Gastroesophageal sphincter (tissue), 4 donors: ENCODE measurements around the gene TOX2. TPM values are rescaled to one million over a fixed set of nuclear protein-coding genes. Genes with fewer than 3 reads are reported as not detected.
A peak's percentile ranks its signal among the peaks of the same experiment; 100 is the strongest.

Experiments
- ATAC-seq: fragments of 150-250 bp; one replicate; pipeline ENCODE4 v1.9.1; 2016; ENCODE audit warnings: mild to moderate bottlenecking, moderate library complexity
- H3K27ac ChIP-seq, 4 donors: fragments of 200-600 bp; sonication (generic) in 3 of 4; 1 replicate in 3 of 4; 2 replicates in 1 of 4; pipeline ENCODE4 v1.5.1; 2016 to 2019
- H3K27me3 ChIP-seq: fragments of 200-600 bp; sonication (generic); one replicate; pipeline ENCODE4 v1.5.1; 2019
- H3K36me3 ChIP-seq, 2 donors: fragments of 200-600 bp; sonication (generic); one replicate each; pipeline ENCODE4 v1.5.1; 2019; ENCODE audit warnings: control low read depth in 1 of 2
- H3K4me1 ChIP-seq, 3 donors: fragments of 200-600 bp; sonication (generic); 1 replicate in 2 of 3; 2 replicates in 1 of 3; pipeline ENCODE4 v1.5.1; 2016 to 2019; ENCODE audit warnings: control low read depth in 2 of 3
- H3K4me3 ChIP-seq, 2 donors: fragments of 200-600 bp; sonication (generic); one replicate each; pipeline ENCODE4 v1.5.1; 2019; ENCODE audit warnings: mild to moderate bottlenecking in 1 of 2, moderate library complexity in 1 of 2
- H3K9me3 ChIP-seq, 3 donors: fragments of 200-600 bp; sonication (generic); one replicate each; pipeline ENCODE4 v1.5.1; 2017 to 2019; ENCODE audit warnings: control low read depth in 2 of 3
- CTCF ChIP-seq, 4 experiments: fragments of 200-600 bp in 2 of 4; fragments of 450-650 bp in 2 of 4; sonication (generic) in 1 of 4; IDR thresholded peaks; one replicate each; pipeline ENCODE4 v1.5.1; 2017 to 2019; ENCODE audit warnings: antibody characterized with exemption in 4 of 4, mild to moderate bottlenecking in 2 of 4, moderate library complexity in 2 of 4
- EP300 ChIP-seq: sonication (generic); formaldehyde crosslinking; IDR thresholded peaks from one replicate; pipeline ENCODE4 v1.6.1; 2017; ENCODE audit warnings: antibody characterized with exemption, mild to moderate bottlenecking
- POLR2A ChIP-seq, 2 donors: fragments of 450-650 bp; IDR thresholded peaks; one replicate each; pipeline ENCODE4 v1.6.1; 2017; ENCODE audit warnings: antibody characterized with exemption in 2 of 2, mild to moderate bottlenecking in 2 of 2, moderate library complexity in 1 of 2
- POLR2AphosphoS5 ChIP-seq: sonication (generic); formaldehyde crosslinking; IDR thresholded peaks from one replicate; pipeline ENCODE4 v1.6.1; 2017; ENCODE audit warnings: antibody characterized with exemption
- WGBS, 2 donors: methylation state at CpG; one replicate each; pipeline ENCODE4 v1.1.5; 2018; ENCODE audit warnings: low coverage in 1 of 2; 5-methylcytosine and 5-hydroxymethylcytosine counted together
- total RNA-seq, 4 donors: library from RNA; depleted of rRNA; stranded (reverse); fragments of >200 nt; gene quantifications; one replicate each; pipeline ENCODE4 v1.1.0, GENCODE V29; 2016

TOX2 gene
- total RNA-seq, 4 donors from 2014 or later: 16.4 to 47.8 (median 40.3) TPM

DNA sequence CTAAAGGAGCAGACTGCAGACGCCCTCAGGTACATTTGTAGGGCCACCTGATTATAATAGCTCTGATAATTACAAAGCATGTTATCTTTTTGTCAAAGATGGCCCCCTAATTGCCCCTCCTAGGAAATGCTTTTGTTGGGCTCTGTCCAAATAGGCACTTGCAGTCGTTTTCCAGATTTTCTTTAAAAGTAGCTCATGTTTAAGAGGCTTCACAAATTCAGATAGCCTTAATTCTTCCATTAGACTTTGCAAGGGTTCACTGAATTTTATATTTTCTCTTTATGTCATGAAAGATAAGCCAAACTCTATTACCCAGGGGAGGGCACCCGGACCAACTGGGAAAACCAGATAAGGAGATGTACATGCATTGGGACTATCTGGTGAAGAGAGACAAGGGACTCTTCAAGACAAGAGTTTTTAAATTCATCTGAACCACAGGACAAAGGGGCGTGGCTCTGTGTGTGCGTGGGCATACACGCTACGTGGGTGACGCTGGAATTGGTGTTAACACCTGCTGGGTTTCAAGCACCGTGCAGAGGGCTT, 95.6 kb downstream of the TOX2 start:
- H3K36me3 ChIP-seq: peaks cover 0 to 23% of the 10 kb centered on the region in 2 donors
- H3K9me3 ChIP-seq: no peaks in the 10 kb centered on the region
- ATAC-seq: no peak
- H3K4me1 ChIP-seq: peaks cover 0 to 30% (median 0%) of the 10 kb centered on the region in 3 donors
- TF ChIP-seq EP300: no peak
- no peak for TF ChIP-seq CTCF (IDR thresholded peaks at IDR 0.05)
- TF ChIP-seq POLR2AphosphoS5: no peak
- no peak for TF ChIP-seq POLR2A (IDR thresholded peaks at IDR 0.05)
- H3K27ac ChIP-seq: peak overlapping the region in 1 of 4 donors; percentile 22
- H3K4me3 ChIP-seq: no peak overlapping the region
- H3K27me3 ChIP-seq: no peaks in the 10 kb centered on the region
- 69 to 86% methylated on average over 4 to 9 of the region's 9 CpGs for WGBS, 2 donors

- peaks cover 0 to 42% (median 0%) of the 10 kb centered on the region in 3 donors for H3K4me1 ChIP-seq
- H3K27ac ChIP-seq: no peak overlapping the region
- ATAC-seq: no peak
- WGBS, 2 donors: 81 to 87% methylated on average over 4 to 8 of the region's 10 CpGs
- H3K27me3 ChIP-seq: no peaks in the 10 kb centered on the region
- H3K4me3 ChIP-seq: no peak overlapping the region
- no peak for TF ChIP-seq CTCF (IDR thresholded peaks at IDR 0.05)
- no peak for TF ChIP-seq POLR2A (IDR thresholded peaks at IDR 0.05)
- no peak for TF ChIP-seq POLR2AphosphoS5
- TF ChIP-seq EP300: no peak
- H3K36me3 ChIP-seq: peaks cover 0 to 18% of the 10 kb centered on the region in 2 donors
- no peaks in the 10 kb centered on the region for H3K9me3 ChIP-seq
Observed at GRCh38 chr20:44011251-44011940, 96.7 kb downstream of the TOX2 start.

- Histone ChIP-seq H3K4me1 (peaks cover 0 to 54% (median 0%) of the 10 kb centered on the region in 3 donors), H3K4me3 (no peak overlapping the region), H3K27me3 (no peaks in the 10 kb centered on the region), H3K27ac (peak overlapping the region in 1 of 4 donors; percentile 37), H3K36me3 (peaks cover 0 to 6% of the 10 kb centered on the region in 2 donors), H3K9me3 (no peaks in the 10 kb centered on the region)
- WGBS, 2 donors: 100% methylated on average over 2 of the region's 4 CpGs; no CpG with 5 or more reads in 1 of the 2 donors
- TF ChIP-seq POLR2A (IDR thresholded peaks at IDR 0.05): no peak
- TF ChIP-seq CTCF (IDR thresholded peaks at IDR 0.05): no peak
- no peak for TF ChIP-seq POLR2AphosphoS5
- no peak for TF ChIP-seq EP300
- no peak for ATAC-seq
Observed at GRCh38 chr20:44012466-44013226, 98.0 kb downstream of the TOX2 start.

DNA sequence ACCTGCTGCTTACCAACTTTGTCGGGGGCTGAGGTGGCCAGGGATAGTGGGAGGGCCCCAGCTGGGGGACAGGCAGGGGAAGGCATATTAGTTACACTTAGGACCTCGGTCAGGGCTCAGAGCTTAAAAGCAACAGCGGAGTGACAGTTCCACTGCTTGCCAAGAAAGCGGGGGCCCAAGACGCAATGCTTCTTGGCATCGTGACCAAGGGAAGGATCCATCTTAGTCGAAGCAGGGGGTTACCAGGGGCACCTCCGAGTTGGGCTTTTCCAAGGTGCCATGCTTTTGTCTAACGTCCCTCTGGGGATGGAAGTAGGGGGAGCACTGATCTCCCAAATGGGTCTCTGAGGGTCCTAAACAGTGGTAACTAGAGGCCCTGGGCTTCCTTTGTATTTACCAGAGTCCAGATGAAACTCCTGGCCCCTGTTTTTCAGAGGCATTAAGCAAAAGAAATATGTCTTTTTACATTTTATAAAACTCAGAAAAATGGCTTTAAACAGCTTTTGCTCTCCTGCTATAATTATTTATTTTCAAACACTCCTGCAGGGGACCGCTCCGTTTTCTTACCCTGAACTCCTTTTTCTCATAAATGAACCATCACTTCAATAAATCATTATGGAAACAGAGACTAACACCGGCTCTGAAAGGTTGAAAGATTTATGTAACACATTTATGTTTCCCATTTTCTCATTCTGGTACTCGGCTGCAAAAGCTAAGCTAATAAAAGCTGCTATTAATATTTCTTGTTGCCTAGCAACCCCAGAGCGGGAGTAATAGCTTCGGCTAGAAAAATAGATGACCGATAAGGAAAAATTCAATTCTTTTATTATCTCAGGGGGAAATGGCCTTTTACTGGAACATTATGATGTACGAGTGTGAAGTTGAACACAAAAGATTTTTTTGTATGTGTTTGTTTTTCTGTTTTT, 100.4 kb downstream of the TOX2 start:
- Histone ChIP-seq H3K9me3 (no peaks in the 10 kb centered on the region), H3K27ac (peak overlapping the region in 3 of 4 donors; percentile 80 to 84 (median 83)), H3K4me3 (peak overlapping the region in 1 of 2 donors; percentile 4), H3K4me1 (peaks cover 0 to 64% (median 8%) of the 10 kb centered on the region in 3 donors), H3K36me3 (no peaks in the 10 kb centered on the region), H3K27me3 (no peaks in the 10 kb centered on the region)
- ATAC-seq: no peak
- WGBS, 2 donors: 7 to 12% methylated on average over 9 to 13 of the region's 17 CpGs
- TF ChIP-seq EP300: no peak
- peak in 1 of 4 experiments; percentile 8 for TF ChIP-seq CTCF (IDR thresholded peaks at IDR 0.05)
- peak; percentile 35 for TF ChIP-seq POLR2AphosphoS5
